K562 (cell line): ENCODE results near the gene JUN. TPM values are rescaled to one million over a fixed set of nuclear protein-coding genes. Genes with fewer than 3 reads are reported as not detected.

ENCODE experiments used
- ATAC-seq: fragments of 200-7000 bp; cut with Tn5 transposase; 3 replicates; pipeline ENCODE4 v1.9.1; 2020; ENCODE audit warnings: moderate library complexity
- BruUV-seq: library from RNA; stranded (reverse); fragments of 400-500 nt; replicated peaks from 2 replicates; lab custom pipeline; 2021; lab: Mats Ljungman, UMichigan
- CTCF ChIA-PET: fragments of 300-600 bp; formaldehyde crosslinking; extraction: SDS; loops from one replicate; lab custom pipeline; 2021; ENCODE audit warnings: low intra/inter-chr PET ratio; lab: Yijun Ruan, JAX
- POLR2A ChIA-PET: fragments of 300-600, 350-650 bp; sonication (Branson Sonifier 250); formaldehyde crosslinking; extraction: SDS; loops from one replicate; lab custom pipeline; 2021; ENCODE audit warnings: antibody characterized with exemption, inconsistent platforms; lab: Yijun Ruan, JAX
- DNase-seq, 4 experiments: peaks; one replicate each; pipeline versions ENCODE4 v3.0.0 to v3.0.0-alpha.2; 2011 to 2018; ENCODE audit warnings: low spot score in 3 of 4, mixed read lengths in 3 of 4; ENCODE audit errors: extremely low read depth in 1 of 4
- FAIRE-seq: peaks from 2 replicates; lab custom pipeline; 2011; peaks lifted over from hg19 to GRCh38; lab: Jason Lieb, UNC
- H2AFZ ChIP-seq: 2 replicates; pipeline ENCODE4 v1.6.0; 2011; ENCODE audit warnings: low read depth, low read length, control low read depth, inconsistent platforms
- H3K27ac ChIP-seq: fragments of 200-600 bp; 3 replicates; pipeline ENCODE4 v1.8.0; 2011; ENCODE audit warnings: low read depth, mild to moderate bottlenecking, control low read depth, inconsistent platforms, low read length, moderate library complexity, mixed read lengths; ENCODE audit errors: extremely low read depth
- H3K27me3 ChIP-seq, 2 experiments: fragments of 300-600 bp in 1 of 2; 2 replicates in 1 of 2; 3 replicates in 1 of 2; pipeline versions ENCODE4 v1.6.0 to v1.8.0; 2011; ENCODE audit warnings: inconsistent platforms in 2 of 2, low read length in 2 of 2, mild to moderate bottlenecking in 1 of 2, mixed read lengths in 1 of 2, moderate library complexity in 1 of 2; ENCODE audit not compliant: control insufficient read depth in 2 of 2, insufficient read depth in 2 of 2
- H3K36me3 ChIP-seq: fragments of 300-600 bp; 3 replicates; pipeline ENCODE4 v1.8.0; 2011; ENCODE audit warnings: mild to moderate bottlenecking, low read length, inconsistent platforms; ENCODE audit not compliant: control insufficient read depth, insufficient read depth
- H3K4me1 ChIP-seq, 2 experiments: fragments of 200-600 bp in 1 of 2; replicated peaks in 1 of 2; 2 replicates in 1 of 2; 3 replicates in 1 of 2; pipeline versions ENCODE4 v1.5.1 to v1.8.0; 2011; ENCODE audit warnings: inconsistent platforms in 2 of 2, low read length in 2 of 2, mild to moderate bottlenecking in 1 of 2, mixed read lengths in 1 of 2, moderate library complexity in 1 of 2; ENCODE audit not compliant: control insufficient read depth in 2 of 2, insufficient read depth in 2 of 2
- H3K4me2 ChIP-seq: 2 replicates; pipeline ENCODE4 v1.6.1; 2011; ENCODE audit warnings: low read length, control low read depth, inconsistent platforms, mixed read lengths; ENCODE audit not compliant: insufficient read depth
- H3K4me3 ChIP-seq: fragments of 200-600 bp; sonication (generic), shearing (Covaris generic); 2 replicates; pipeline ENCODE4 v1.5.1; 2016; ENCODE audit warnings: control low read depth, inconsistent platforms
- H3K79me2 ChIP-seq: fragments of 200-600 bp; 3 replicates; pipeline ENCODE4 v1.8.0; 2011; ENCODE audit warnings: low read length, inconsistent platforms; ENCODE audit not compliant: control insufficient read depth, insufficient read depth
- H3K9ac ChIP-seq, 2 experiments: 2 replicates each; pipeline versions ENCODE4 v1.6.0 to v1.6.1; 2011; ENCODE audit warnings: low read depth in 2 of 2, low read length in 2 of 2, control low read depth in 1 of 2, inconsistent platforms in 1 of 2, mild to moderate bottlenecking in 1 of 2, mixed read lengths in 1 of 2; ENCODE audit not compliant: insufficient read depth in 1 of 2
- H3K9me1 ChIP-seq: one replicate; pipeline ENCODE4 v1.6.0; 2011; ENCODE audit warnings: inconsistent platforms, mild to moderate bottlenecking, low read length, moderate library complexity; ENCODE audit not compliant: control insufficient read depth, insufficient read depth
- H3K9me3 ChIP-seq: replicated peaks from 2 replicates; pipeline ENCODE4 v1.5.1; 2011; ENCODE audit warnings: low read depth, low read length, inconsistent platforms; ENCODE audit not compliant: control insufficient read depth, insufficient read depth
- H4K20me1 ChIP-seq: replicated peaks from 2 replicates; pipeline ENCODE4 v1.6.1; 2011; ENCODE audit warnings: low read length, inconsistent platforms, mixed read lengths; ENCODE audit not compliant: control insufficient read depth, insufficient read depth
- PHF20 ChIP-seq: fragments of 450-650 bp; IDR thresholded peaks from 2 replicates; pipeline ENCODE4 v1.6.1; 2018; ENCODE audit not compliant: partially characterized antibody
- ZNF23 ChIP-seq: fragments of 250-450 bp; sonication (Bioruptor Pico); IDR thresholded peaks from 2 replicates; pipeline ENCODE4 v1.4.0; 2020; ENCODE audit warnings: mild to moderate bottlenecking
- WGBS: fragments of 100-300 bp; shearing (Covaris generic); methylation state at CpG from one replicate; pipeline ENCODE4 v1.1.6; 2016; ENCODE audit warnings: low coverage, mixed read lengths; ENCODE audit not compliant: insufficient coverage; ENCODE audit errors: missing lambda C conversion rate; 5-methylcytosine and 5-hydroxymethylcytosine counted together
- in situ Hi-C: fragments of 300-500 bp; cut with MboI; formaldehyde crosslinking; loops from 4 replicates; pipeline ENCODE4 v1.15.0; 2018; ENCODE audit warnings: inconsistent platforms, mixed read lengths
- intact Hi-C: fragments of 100-400 bp; cut with micrococcal nuclease; formaldehyde crosslinking; loops from 2 replicates; pipeline ENCODE4 v1.14.2; 2022
- polyA plus RNA-seq, 8 experiments: library from polyadenylated mRNA; depleted of rRNA in 4 of 8; stranded (reverse) in 5 of 8; unstranded in 3 of 8; fragments of >200 nt; fragmentation: Nextera tagmentation in 2 of 8; fragmentation: Illumina TruSeq in 1 of 8; extraction: Ambion mirVana in 2 of 8; extraction: Trizol in 1 of 8; gene quantifications; 2 replicates each; pipeline versions ENCODE4 v1.2.1 to v1.2.3, GENCODE V29; 2011 to 2014; ENCODE audit warnings: inconsistent platforms in 1 of 8, missing spikeins in 1 of 8
- total RNA-seq, 7 experiments: library from RNA; depleted of rRNA in 6 of 7; stranded (reverse); fragments of >200 nt in 6 of 7; fragmentation: Illumina TruSeq in 2 of 7; extraction: Trizol in 2 of 7; gene quantifications; 2 replicates each; pipeline versions ENCODE4 v1.2.1 to v1.2.3, GENCODE V29; 2011 to 2021; ENCODE audit warnings: low replicate concordance in 1 of 7
- TF ChIP-seq, protein P1 (sequence below): sonication (generic); formaldehyde crosslinking; IDR thresholded peaks from 2 replicates; pipeline ENCODE4 v1.4.0; 2020; ENCODE audit warnings: mild to moderate bottlenecking, missing genetic modification reagents
- TF ChIP-seq, protein P2 (sequence below): fragments of 250-450 bp; sonication (Bioruptor Pico); IDR thresholded peaks from 2 replicates; pipeline ENCODE4 v1.9.0; 2021; ENCODE audit warnings: mild to moderate bottlenecking
- TF ChIP-seq, protein P3 (sequence below): sonication (generic); formaldehyde crosslinking; IDR thresholded peaks from 2 replicates; pipeline ENCODE4 v1.8.1; 2023; ENCODE audit warnings: mild to moderate bottlenecking, missing genetic modification reagents

The JUN gene
- total and polyA plus RNA-seq, 9 of the 15 experiments (the other 6 are each of a cell fraction or from before 2014, with no cell fraction given): 0.32 to 23.4 (median 4.0) TPM

DNA sequence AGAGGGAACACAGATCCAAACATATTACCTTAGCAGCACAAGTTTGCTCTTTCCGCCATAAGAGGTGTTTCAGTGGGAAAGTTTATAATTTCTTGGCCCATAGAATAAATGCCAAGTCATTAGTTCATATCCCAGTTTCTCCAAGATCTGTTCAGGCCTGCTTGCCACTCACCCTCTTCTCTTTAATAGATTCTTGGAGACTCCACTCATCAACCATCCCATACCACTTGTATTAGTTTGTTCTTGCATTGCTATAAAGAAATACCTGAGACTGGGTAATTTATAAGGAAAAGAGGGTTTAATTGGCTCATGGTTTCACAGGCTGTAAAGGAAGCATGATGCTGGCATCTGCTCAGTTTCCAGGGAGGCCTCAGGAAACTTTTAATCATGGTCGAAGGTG lies 49.2 kb downstream of the JUN start:
- in situ Hi-C loops: loop anchor here (25.0 kb wide), 1 partner anchor 1203 kb away; the partner anchor contains the start of gene CYP2J2
- no peaks in the 10 kb centered on the region for H3K9me1 ChIP-seq
- H3K9ac ChIP-seq: no peak overlapping the region
- H3K36me3 ChIP-seq: no peaks in the 10 kb centered on the region
- H4K20me1 ChIP-seq: no peaks in the 10 kb centered on the region
- no peak for DNase-seq
- 12% methylated on average over 2 of the region's 2 CpGs for WGBS
- no TSS peak for BruUV-seq
- no peak for TF ChIP-seq ZNF23 (CRISPR knock-in tag)
- TF ChIP-seq, protein P1, sequence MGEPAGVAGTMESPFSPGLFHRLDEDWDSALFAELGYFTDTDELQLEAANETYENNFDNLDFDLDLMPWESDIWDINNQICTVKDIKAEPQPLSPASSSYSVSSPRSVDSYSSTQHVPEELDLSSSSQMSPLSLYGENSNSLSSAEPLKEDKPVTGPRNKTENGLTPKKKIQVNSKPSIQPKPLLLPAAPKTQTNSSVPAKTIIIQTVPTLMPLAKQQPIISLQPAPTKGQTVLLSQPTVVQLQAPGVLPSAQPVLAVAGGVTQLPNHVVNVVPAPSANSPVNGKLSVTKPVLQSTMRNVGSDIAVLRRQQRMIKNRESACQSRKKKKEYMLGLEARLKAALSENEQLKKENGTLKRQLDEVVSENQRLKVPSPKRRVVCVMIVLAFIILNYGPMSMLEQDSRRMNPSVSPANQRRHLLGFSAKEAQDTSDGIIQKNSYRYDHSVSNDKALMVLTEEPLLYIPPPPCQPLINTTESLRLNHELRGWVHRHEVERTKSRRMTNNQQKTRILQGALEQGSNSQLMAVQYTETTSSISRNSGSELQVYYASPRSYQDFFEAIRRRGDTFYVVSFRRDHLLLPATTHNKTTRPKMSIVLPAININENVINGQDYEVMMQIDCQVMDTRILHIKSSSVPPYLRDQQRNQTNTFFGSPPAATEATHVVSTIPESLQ: no peak
- TF ChIP-seq, protein P2, sequence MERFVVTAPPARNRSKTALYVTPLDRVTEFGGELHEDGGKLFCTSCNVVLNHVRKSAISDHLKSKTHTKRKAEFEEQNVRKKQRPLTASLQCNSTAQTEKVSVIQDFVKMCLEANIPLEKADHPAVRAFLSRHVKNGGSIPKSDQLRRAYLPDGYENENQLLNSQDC (CRISPR knock-in tag): no peak
- TF ChIP-seq PHF20: no peak
- TF ChIP-seq, protein P3, sequence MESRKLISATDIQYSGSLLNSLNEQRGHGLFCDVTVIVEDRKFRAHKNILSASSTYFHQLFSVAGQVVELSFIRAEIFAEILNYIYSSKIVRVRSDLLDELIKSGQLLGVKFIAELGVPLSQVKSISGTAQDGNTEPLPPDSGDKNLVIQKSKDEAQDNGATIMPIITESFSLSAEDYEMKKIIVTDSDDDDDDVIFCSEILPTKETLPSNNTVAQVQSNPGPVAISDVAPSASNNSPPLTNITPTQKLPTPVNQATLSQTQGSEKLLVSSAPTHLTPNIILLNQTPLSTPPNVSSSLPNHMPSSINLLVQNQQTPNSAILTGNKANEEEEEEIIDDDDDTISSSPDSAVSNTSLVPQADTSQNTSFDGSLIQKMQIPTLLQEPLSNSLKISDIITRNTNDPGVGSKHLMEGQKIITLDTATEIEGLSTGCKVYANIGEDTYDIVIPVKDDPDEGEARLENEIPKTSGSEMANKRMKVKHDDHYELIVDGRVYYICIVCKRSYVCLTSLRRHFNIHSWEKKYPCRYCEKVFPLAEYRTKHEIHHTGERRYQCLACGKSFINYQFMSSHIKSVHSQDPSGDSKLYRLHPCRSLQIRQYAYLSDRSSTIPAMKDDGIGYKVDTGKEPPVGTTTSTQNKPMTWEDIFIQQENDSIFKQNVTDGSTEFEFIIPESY (CRISPR knock-in tag): no peak
- TF ChIP-seq, all 486 proteins: peak for 0
- no peak overlapping the region for H2AFZ ChIP-seq
- no peaks in the 10 kb centered on the region; the same call in 1 of the 2 replicates for H3K9me3 ChIP-seq
- peaks cover 0 to 4% of the 10 kb centered on the region in 2 experiments; a peak in 2 of 5 replicates for H3K27me3 ChIP-seq
- no peak for FAIRE-seq
- no peak for ATAC-seq
- no peak overlapping the region for H3K27ac ChIP-seq
- POLR2A ChIA-PET: no interaction called here
- no peaks in the 10 kb centered on the region for H3K4me1 ChIP-seq
- no peak overlapping the region for H3K4me3 ChIP-seq
- intact Hi-C loops: no loop called here
- no peaks in the 10 kb centered on the region for H3K79me2 ChIP-seq
- no peak overlapping the region for H3K4me2 ChIP-seq
- CTCF ChIA-PET: no interaction called here
